GM19099 (cell line): ENCODE data around the gene PCSK6.

Source experiments
- POLR2A ChIP-seq: IDR thresholded peaks from 3 replicates; pipeline ENCODE4 v1.6.1; 2011; ENCODE audit warnings: low read depth; ENCODE audit not compliant: insufficient read length; ENCODE audit errors: extremely low read depth

The PCSK6 gene

GRCh38 chr15:101453123-101454120, 36.1 kb downstream of the PCSK6 start:
- TF ChIP-seq POLR2A = no peak

- TF ChIP-seq POLR2A = no peak
These were observed 36.9 kb downstream of the PCSK6 start for GRCh38 chr15:101452572-101452971.

GRCh38 chr15:101451846-101452245, 37.7 kb downstream of the PCSK6 start:
- no peak for TF ChIP-seq POLR2A

- TF ChIP-seq POLR2A = no peak
These were observed 38.2 kb downstream of the PCSK6 start for GRCh38 chr15:101451266-101451799.

GRCh38 chr15:101450403-101451265, 38.9 kb downstream of the PCSK6 start:
- no peak for TF ChIP-seq POLR2A

GRCh38 chr15:101449471-101450402, 39.8 kb downstream of the PCSK6 start:
- TF ChIP-seq POLR2A = no peak

- no peak for TF ChIP-seq POLR2A
These were observed 41.2 kb downstream of the PCSK6 start for GRCh38 chr15:101448336-101448735.

GRCh38 chr15:101447561-101448071, 41.9 kb downstream of the PCSK6 start:
- TF ChIP-seq POLR2A = no peak

- TF ChIP-seq POLR2A = no peak
These were observed 42.4 kb downstream of the PCSK6 start for GRCh38 chr15:101447168-101447533.

- no peak for TF ChIP-seq POLR2A
These were observed 42.9 kb downstream of the PCSK6 start for GRCh38 chr15:101446518-101447167.

- TF ChIP-seq POLR2A = no peak
These were observed 43.7 kb downstream of the PCSK6 start for GRCh38 chr15:101445562-101446517.

- TF ChIP-seq POLR2A = no peak
These were observed 44.5 kb downstream of the PCSK6 start for GRCh38 chr15:101444807-101445508.
